Cardiac muscle cell (in vitro differentiated cells and primary cell): ENCODE measurements around the gene MYO1E. TPM values are rescaled to one million over a fixed set of nuclear protein-coding genes. Genes with fewer than 3 reads are reported as not detected.

ENCODE experiments used
- DNase-seq, 2 donors: peaks; one replicate each; pipeline versions ENCODE4 v3.0.0 to v3.0.0-alpha.2; 2010 to 2017; ENCODE audit warnings: low read depth in 1 of 2, low spot score in 1 of 2
- H3K27ac ChIP-seq: fragments of 200-600 bp; sonication (generic); 2 replicates; pipeline ENCODE4 v1.5.1; 2016
- H3K27me3 ChIP-seq: fragments of 200-600 bp; sonication (generic); 2 replicates; pipeline ENCODE4 v1.6.0; 2016; ENCODE audit warnings: control low read depth
- H3K36me3 ChIP-seq: fragments of 200-600 bp; sonication (generic); 2 replicates; pipeline ENCODE4 v1.5.1; 2016; ENCODE audit warnings: control low read depth
- H3K4me1 ChIP-seq: fragments of 200-600 bp; sonication (generic); 2 replicates; pipeline ENCODE4 v1.8.1; 2017; ENCODE audit warnings: low read depth, mild to moderate bottlenecking, mixed run types
- H3K4me3 ChIP-seq: fragments of 200-600 bp; sonication (generic); 2 replicates; pipeline ENCODE4 v1.5.1; 2016; ENCODE audit warnings: mild to moderate bottlenecking
- H3K9me3 ChIP-seq: fragments of 200-600 bp; sonication (generic); 2 replicates; pipeline ENCODE4 v1.5.1; 2017; ENCODE audit warnings: low read depth, mild to moderate bottlenecking, control low read depth
- CTCF ChIP-seq: IDR thresholded peaks from 2 replicates; pipeline ENCODE4 v1.5.1; 2012; ENCODE audit warnings: low read depth, mild to moderate bottlenecking, low read length
- polyA plus RNA-seq: library from polyadenylated mRNA; unstranded; fragments of >200 nt; fragmentation: Nextera tagmentation; extraction: Ambion mirVana; gene quantifications from 2 replicates; pipeline ENCODE4 v1.2.1, GENCODE V29; 2016
- total RNA-seq: library from RNA; depleted of rRNA; stranded (reverse); fragments of >200 nt; gene quantifications from 2 replicates; pipeline ENCODE4 v1.2.3, GENCODE V29; 2016

Gene MYO1E
- total and polyA plus RNA-seq, 2 experiments from 2014 or later: 22.0 to 27.7 TPM

GRCh38 chr15:59180945-59181600, 191.6 kb downstream of the MYO1E start:
- DNase-seq: peak in 1 of 2 donors; percentile 35
- TF ChIP-seq CTCF: no peak
- no peaks in the 10 kb centered on the region for H3K4me1 ChIP-seq
- no peaks in the 10 kb centered on the region for H3K9me3 ChIP-seq
- no peaks in the 10 kb centered on the region for H3K36me3 ChIP-seq
- H3K27me3 ChIP-seq: no peaks in the 10 kb centered on the region
- H3K4me3 ChIP-seq: no peak overlapping the region
- H3K27ac ChIP-seq: no peak overlapping the region

DNA sequence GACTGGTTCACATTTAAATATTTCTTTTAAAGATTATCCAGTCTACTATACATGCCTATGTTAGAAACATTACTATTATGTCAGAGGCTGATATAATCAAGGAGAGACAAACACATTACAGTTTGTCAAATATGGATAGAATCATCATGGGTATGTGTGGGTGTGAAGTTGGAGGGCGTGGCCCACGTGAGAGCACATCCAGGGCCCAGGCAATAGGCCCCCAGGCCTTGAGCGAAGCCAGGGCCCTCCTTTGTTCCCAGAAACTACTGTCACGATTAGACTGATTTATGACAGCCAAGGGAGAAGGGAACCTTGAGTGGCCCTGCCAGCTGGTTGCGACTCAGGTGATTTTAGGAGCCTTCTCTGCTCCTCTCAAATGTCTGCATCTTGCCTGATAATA, 193.0 kb downstream of the MYO1E start:
- peaks cover 9% of the 10 kb centered on the region for H3K4me1 ChIP-seq
- no peaks in the 10 kb centered on the region for H3K36me3 ChIP-seq
- TF ChIP-seq CTCF: no peak
- no peak overlapping the region for H3K27ac ChIP-seq
- DNase-seq: no peak
- no peaks in the 10 kb centered on the region for H3K9me3 ChIP-seq
- H3K4me3 ChIP-seq: no peak overlapping the region
- H3K27me3 ChIP-seq: no peaks in the 10 kb centered on the region

DNA sequence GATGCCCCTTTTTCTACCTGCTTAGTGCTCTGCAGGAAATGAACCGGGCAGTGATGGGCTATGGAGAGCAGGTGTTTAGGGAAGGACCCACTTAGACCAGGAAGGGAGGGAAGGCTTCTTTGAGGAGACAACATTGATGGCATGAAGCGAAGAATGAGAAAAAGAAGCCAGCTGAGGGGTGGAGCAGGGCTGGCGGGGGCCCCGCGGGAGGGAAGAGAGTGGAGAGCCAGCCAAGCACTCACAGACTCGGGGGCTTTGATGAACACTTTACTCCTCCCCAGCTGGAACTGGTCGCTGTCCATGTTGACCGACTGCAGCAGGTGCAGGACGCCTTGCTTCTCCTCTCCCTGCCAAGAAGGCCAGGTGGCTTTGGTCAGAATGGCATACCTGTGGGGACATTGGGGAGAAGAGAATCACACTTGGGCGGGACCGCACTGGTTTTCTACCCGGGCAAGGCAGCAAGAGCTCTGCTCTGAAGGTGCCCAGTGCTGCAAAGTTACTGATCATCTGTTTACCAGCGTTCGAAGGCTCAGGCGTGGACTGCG, 194.4 kb downstream of the MYO1E start:
- TF ChIP-seq CTCF: no peak
- Histone ChIP-seq H3K9me3 (no peaks in the 10 kb centered on the region), H3K36me3 (no peaks in the 10 kb centered on the region), H3K27ac (no peak overlapping the region), H3K27me3 (no peaks in the 10 kb centered on the region), H3K4me1 (peaks cover 9% of the 10 kb centered on the region), H3K4me3 (no peak overlapping the region)
- DNase-seq: no peak

DNA sequence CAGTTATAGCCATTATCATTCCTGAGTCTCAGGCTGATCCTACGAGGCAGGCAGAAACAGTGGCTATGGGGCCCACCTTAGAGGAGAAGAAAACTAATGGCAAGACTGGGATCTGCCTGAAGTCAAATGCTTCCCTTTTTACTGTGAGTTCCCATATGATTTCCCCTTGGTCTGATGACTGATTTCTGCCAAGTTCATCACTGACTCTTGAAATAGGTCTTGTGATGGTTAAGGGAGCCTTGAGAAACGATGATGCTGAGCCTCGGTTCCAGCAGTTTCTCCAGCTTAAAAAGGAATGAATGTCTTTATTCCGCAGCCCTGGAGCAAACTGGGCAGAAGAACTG, 195.4 kb downstream of the MYO1E start:
- DNase-seq: no peak
- no peaks in the 10 kb centered on the region for H3K9me3 ChIP-seq
- H3K36me3 ChIP-seq: no peaks in the 10 kb centered on the region
- TF ChIP-seq CTCF: no peak
- no peaks in the 10 kb centered on the region for H3K27me3 ChIP-seq
- no peak overlapping the region for H3K4me3 ChIP-seq
- H3K27ac ChIP-seq: no peak overlapping the region
- peaks cover 9% of the 10 kb centered on the region for H3K4me1 ChIP-seq

- no peak overlapping the region for H3K4me3 ChIP-seq
- H3K9me3 ChIP-seq: no peaks in the 10 kb centered on the region
- H3K4me1 ChIP-seq: peaks cover 9% of the 10 kb centered on the region
- no peaks in the 10 kb centered on the region for H3K27me3 ChIP-seq
- H3K36me3 ChIP-seq: no peaks in the 10 kb centered on the region
- DNase-seq: no peak
- TF ChIP-seq CTCF: no peak
- no peak overlapping the region for H3K27ac ChIP-seq
Observed at GRCh38 chr15:59176653-59177316, 195.9 kb downstream of the MYO1E start.
